K562 (cell line): ENCODE measurements around the gene SUGT1. TPM values are rescaled to one million over a fixed set of nuclear protein-coding genes. Genes with fewer than 3 reads are reported as not detected.

Experiments
- ATAC-seq: fragments of 200-7000 bp; cut with Tn5 transposase; 3 replicates; pipeline ENCODE4 v1.9.1; 2020; ENCODE audit warnings: moderate library complexity
- BruUV-seq: library from RNA; stranded (reverse); fragments of 400-500 nt; replicated peaks from 2 replicates; lab custom pipeline; 2021; lab: Mats Ljungman, UMichigan
- CTCF ChIA-PET: fragments of 300-600 bp; formaldehyde crosslinking; extraction: SDS; loops from one replicate; lab custom pipeline; 2021; ENCODE audit warnings: low intra/inter-chr PET ratio; lab: Yijun Ruan, JAX
- POLR2A ChIA-PET: fragments of 300-600, 350-650 bp; sonication (Branson Sonifier 250); formaldehyde crosslinking; extraction: SDS; loops from one replicate; lab custom pipeline; 2021; ENCODE audit warnings: antibody characterized with exemption, inconsistent platforms; lab: Yijun Ruan, JAX
- DNase-seq, 4 experiments: peaks; one replicate each; pipeline versions ENCODE4 v3.0.0 to v3.0.0-alpha.2; 2011 to 2018; ENCODE audit warnings: low spot score in 3 of 4, mixed read lengths in 3 of 4; ENCODE audit errors: extremely low read depth in 1 of 4
- FAIRE-seq: peaks from 2 replicates; lab custom pipeline; 2011; peaks lifted over from hg19 to GRCh38; lab: Jason Lieb, UNC
- H2AFZ ChIP-seq: 2 replicates; pipeline ENCODE4 v1.6.0; 2011; ENCODE audit warnings: low read depth, low read length, control low read depth, inconsistent platforms
- H3K27ac ChIP-seq: fragments of 200-600 bp; 3 replicates; pipeline ENCODE4 v1.8.0; 2011; ENCODE audit warnings: low read depth, mild to moderate bottlenecking, control low read depth, inconsistent platforms, low read length, moderate library complexity, mixed read lengths; ENCODE audit errors: extremely low read depth
- H3K27me3 ChIP-seq, 2 experiments: fragments of 300-600 bp in 1 of 2; 2 replicates in 1 of 2; 3 replicates in 1 of 2; pipeline versions ENCODE4 v1.6.0 to v1.8.0; 2011; ENCODE audit warnings: inconsistent platforms in 2 of 2, low read length in 2 of 2, mild to moderate bottlenecking in 1 of 2, mixed read lengths in 1 of 2, moderate library complexity in 1 of 2; ENCODE audit not compliant: control insufficient read depth in 2 of 2, insufficient read depth in 2 of 2
- H3K36me3 ChIP-seq: fragments of 300-600 bp; 3 replicates; pipeline ENCODE4 v1.8.0; 2011; ENCODE audit warnings: mild to moderate bottlenecking, low read length, inconsistent platforms; ENCODE audit not compliant: control insufficient read depth, insufficient read depth
- H3K4me1 ChIP-seq, 2 experiments: fragments of 200-600 bp in 1 of 2; replicated peaks in 1 of 2; 2 replicates in 1 of 2; 3 replicates in 1 of 2; pipeline versions ENCODE4 v1.5.1 to v1.8.0; 2011; ENCODE audit warnings: inconsistent platforms in 2 of 2, low read length in 2 of 2, mild to moderate bottlenecking in 1 of 2, mixed read lengths in 1 of 2, moderate library complexity in 1 of 2; ENCODE audit not compliant: control insufficient read depth in 2 of 2, insufficient read depth in 2 of 2
- H3K4me2 ChIP-seq: 2 replicates; pipeline ENCODE4 v1.6.1; 2011; ENCODE audit warnings: low read length, control low read depth, inconsistent platforms, mixed read lengths; ENCODE audit not compliant: insufficient read depth
- H3K4me3 ChIP-seq: fragments of 200-600 bp; sonication (generic), shearing (Covaris generic); 2 replicates; pipeline ENCODE4 v1.5.1; 2016; ENCODE audit warnings: control low read depth, inconsistent platforms
- H3K79me2 ChIP-seq: fragments of 200-600 bp; 3 replicates; pipeline ENCODE4 v1.8.0; 2011; ENCODE audit warnings: low read length, inconsistent platforms; ENCODE audit not compliant: control insufficient read depth, insufficient read depth
- H3K9ac ChIP-seq, 2 experiments: 2 replicates each; pipeline versions ENCODE4 v1.6.0 to v1.6.1; 2011; ENCODE audit warnings: low read depth in 2 of 2, low read length in 2 of 2, control low read depth in 1 of 2, inconsistent platforms in 1 of 2, mild to moderate bottlenecking in 1 of 2, mixed read lengths in 1 of 2; ENCODE audit not compliant: insufficient read depth in 1 of 2
- H3K9me1 ChIP-seq: one replicate; pipeline ENCODE4 v1.6.0; 2011; ENCODE audit warnings: inconsistent platforms, mild to moderate bottlenecking, low read length, moderate library complexity; ENCODE audit not compliant: control insufficient read depth, insufficient read depth
- H3K9me3 ChIP-seq: replicated peaks from 2 replicates; pipeline ENCODE4 v1.5.1; 2011; ENCODE audit warnings: low read depth, low read length, inconsistent platforms; ENCODE audit not compliant: control insufficient read depth, insufficient read depth
- H4K20me1 ChIP-seq: replicated peaks from 2 replicates; pipeline ENCODE4 v1.6.1; 2011; ENCODE audit warnings: low read length, inconsistent platforms, mixed read lengths; ENCODE audit not compliant: control insufficient read depth, insufficient read depth
- GABPB1 ChIP-seq: sonication (generic); formaldehyde crosslinking; IDR thresholded peaks from 2 replicates; pipeline ENCODE4 v1.8.0; 2022; ENCODE audit warnings: mild to moderate bottlenecking, missing genetic modification reagents
- HES1 ChIP-seq: fragments of 450-650 bp; IDR thresholded peaks from 2 replicates; pipeline ENCODE4 v1.6.1; 2016; ENCODE audit warnings: low read depth, mild to moderate bottlenecking, moderate library complexity
- HIVEP1 ChIP-seq: fragments of 250-450 bp; sonication (Bioruptor Pico); IDR thresholded peaks from 2 replicates; pipeline ENCODE4 v1.4.0; 2020; ENCODE audit warnings: mild to moderate bottlenecking
- LEF1 ChIP-seq: fragments of 450-650 bp; IDR thresholded peaks from 2 replicates; pipeline ENCODE4 v1.6.1; 2016; ENCODE audit warnings: mild to moderate bottlenecking
- RB1 ChIP-seq: fragments of 450-650 bp; IDR thresholded peaks from 2 replicates; pipeline ENCODE4 v1.6.1; 2017; ENCODE audit warnings: low read depth, mild to moderate bottlenecking
- SMAD3 ChIP-seq: fragments of 450-650 bp; formaldehyde crosslinking; conservative IDR thresholded peaks from 2 replicates; pipeline ENCODE4 v1.4.0; 2020; ENCODE audit warnings: mild to moderate bottlenecking
- SRSF7 ChIP-seq: fragments of 200-400 bp; formaldehyde crosslinking; optimal IDR thresholded peaks from 2 replicates; pipeline ENCODE3; 2017; ENCODE audit warnings: mild to moderate bottlenecking, low read depth, low read length
- TAF15 ChIP-seq: fragments of 200-400 bp; formaldehyde crosslinking; IDR thresholded peaks from 2 replicates; pipeline ENCODE4 v1.6.1; 2017; ENCODE audit warnings: mild to moderate bottlenecking, low read depth, low read length, moderate library complexity
- ZBTB34 ChIP-seq: fragments of 250-450 bp; sonication (Bioruptor Pico); IDR thresholded peaks from 2 replicates; pipeline ENCODE4 v1.8.0; 2021; ENCODE audit warnings: mild to moderate bottlenecking, moderate library complexity
- ZBTB9 ChIP-seq: fragments of 450-650 bp; formaldehyde crosslinking; IDR thresholded peaks from 2 replicates; pipeline ENCODE4 v1.4.0; 2020; ENCODE audit warnings: mild to moderate bottlenecking, moderate library complexity
- ZNF184 ChIP-seq: sonication (generic); formaldehyde crosslinking; IDR thresholded peaks from 2 replicates; pipeline ENCODE4 v1.5.0; 2020; ENCODE audit warnings: missing genetic modification reagents
- ZNF407 ChIP-seq: fragments of 450-650 bp; IDR thresholded peaks from 2 replicates; pipeline ENCODE4 v1.6.1; 2016; ENCODE audit warnings: low read depth
- ZNF785 ChIP-seq: fragments of 250-450 bp; sonication (Bioruptor Pico); IDR thresholded peaks from 2 replicates; pipeline ENCODE4 v1.4.0; 2020; ENCODE audit warnings: mild to moderate bottlenecking
- WGBS: fragments of 100-300 bp; shearing (Covaris generic); methylation state at CpG from one replicate; pipeline ENCODE4 v1.1.6; 2016; ENCODE audit warnings: low coverage, mixed read lengths; ENCODE audit not compliant: insufficient coverage; ENCODE audit errors: missing lambda C conversion rate; 5-methylcytosine and 5-hydroxymethylcytosine counted together
- in situ Hi-C: fragments of 300-500 bp; cut with MboI; formaldehyde crosslinking; loops from 4 replicates; pipeline ENCODE4 v1.15.0; 2018; ENCODE audit warnings: inconsistent platforms, mixed read lengths
- intact Hi-C: fragments of 100-400 bp; cut with micrococcal nuclease; formaldehyde crosslinking; loops from 2 replicates; pipeline ENCODE4 v1.14.2; 2022
- polyA plus RNA-seq, 8 experiments: library from polyadenylated mRNA; depleted of rRNA in 4 of 8; stranded (reverse) in 5 of 8; unstranded in 3 of 8; fragments of >200 nt; fragmentation: Nextera tagmentation in 2 of 8; fragmentation: Illumina TruSeq in 1 of 8; extraction: Ambion mirVana in 2 of 8; extraction: Trizol in 1 of 8; gene quantifications; 2 replicates each; pipeline versions ENCODE4 v1.2.1 to v1.2.3, GENCODE V29; 2011 to 2014; ENCODE audit warnings: inconsistent platforms in 1 of 8, missing spikeins in 1 of 8
- total RNA-seq, 7 experiments: library from RNA; depleted of rRNA in 6 of 7; stranded (reverse); fragments of >200 nt in 6 of 7; fragmentation: Illumina TruSeq in 2 of 7; extraction: Trizol in 2 of 7; gene quantifications; 2 replicates each; pipeline versions ENCODE4 v1.2.1 to v1.2.3, GENCODE V29; 2011 to 2021; ENCODE audit warnings: low replicate concordance in 1 of 7

SUGT1 gene
- total and polyA plus RNA-seq, 9 of the 15 experiments (the other 6 are each of a cell fraction or from before 2014, with no cell fraction given): 38.1 to 67.1 (median 53.8) TPM

GRCh38 chr13:52695856-52696255 is 43.2 kb downstream of the SUGT1 start:
- no peak for FAIRE-seq
- Histone ChIP-seq H4K20me1 (no peaks in the 10 kb centered on the region), H3K27me3 (no peaks in the 10 kb centered on the region)
- TF ChIP-seq GABPB1 (CRISPR knock-in tag): no peak
- TF ChIP-seq HIVEP1 (CRISPR knock-in tag): no peak
- no peak for TF ChIP-seq ZNF785
- TF ChIP-seq ZBTB9: no peak
- TF ChIP-seq SMAD3 (CRISPR knock-in tag): no peak
- TF ChIP-seq ZBTB34 (CRISPR knock-in tag): no peak
- no peak for TF ChIP-seq RB1
- no peak for TF ChIP-seq ZNF407
- no peak for TF ChIP-seq ZNF184 (CRISPR knock-in tag)
- TF ChIP-seq HES1: no peak
- TF ChIP-seq SRSF7: no peak
- no peak for TF ChIP-seq TAF15
- TF ChIP-seq LEF1: no peak

More at GRCh38 chr13:52695856-52696255, 43.2 kb downstream of the SUGT1 start:
- no peak overlapping the region for H3K4me2 ChIP-seq
- no TSS peak for BruUV-seq
- no peaks in the 10 kb centered on the region for H3K9me1 ChIP-seq
- intact Hi-C loops (no loop called here), in situ Hi-C loops (no loop called here)
- H3K9me3 ChIP-seq: no peaks in the 10 kb centered on the region
- ChIA-PET CTCF (no interaction called here), POLR2A (no interaction called here)
- no peaks in the 10 kb centered on the region for H3K4me1 ChIP-seq
- H3K9ac ChIP-seq: no peak overlapping the region
- ATAC-seq (no peak), DNase-seq (no peak)
- no peak overlapping the region for H3K27ac ChIP-seq
- WGBS: 79% methylated on average over 3 of the region's 3 CpGs
- H3K79me2 ChIP-seq: no peaks in the 10 kb centered on the region
- H3K4me3 ChIP-seq: no peak overlapping the region
- H3K36me3 ChIP-seq: no peaks in the 10 kb centered on the region
- H2AFZ ChIP-seq: no peak overlapping the region
